HG03575 (cell line): Measurements from ENCODE around the gene MKNK1.

Experiments used
- ATAC-seq: cut with Tn5 transposase; IDR thresholded peaks from one replicate; pipeline ENCODE4 v1.9.1; 2021; ENCODE audit not compliant: unreplicated experiment, insufficient number of reproducible peaks, low FRiP score; ENCODE audit errors: extremely low read depth

MKNK1 gene

DNA sequence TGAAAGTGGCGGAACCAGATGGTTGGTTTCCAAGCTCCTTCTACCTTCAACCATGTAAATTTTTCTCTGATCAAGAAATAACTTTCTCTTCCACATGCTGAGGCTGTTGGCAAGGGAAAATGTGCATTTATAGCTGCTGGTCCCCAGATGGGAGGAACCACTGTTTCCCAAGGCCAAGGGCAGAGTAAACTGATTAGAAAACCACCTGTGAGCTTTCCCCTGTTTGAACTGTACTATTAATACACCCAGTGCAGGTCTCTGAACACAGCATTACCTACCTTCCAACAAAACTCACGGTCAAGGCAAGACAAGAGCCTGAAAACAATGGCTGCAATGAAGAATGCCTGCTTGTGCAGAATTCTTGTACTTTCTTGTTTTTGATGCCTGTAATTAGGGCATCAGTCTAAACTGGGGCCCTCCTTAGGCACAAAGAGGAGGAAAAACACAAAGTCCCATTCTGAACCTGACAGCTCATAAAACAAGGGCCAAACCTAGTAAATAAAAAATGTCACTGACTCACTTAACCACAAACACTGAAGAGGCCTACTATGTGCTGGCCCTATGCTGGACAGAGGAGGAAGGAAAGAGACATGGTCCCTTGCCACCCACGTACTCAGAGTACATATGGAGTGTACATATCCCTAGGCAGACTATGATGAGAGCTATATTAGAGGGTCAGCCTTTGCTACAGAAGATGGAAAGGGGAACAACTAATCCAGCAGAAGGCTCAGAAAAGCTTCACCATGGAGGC, 2.6 kb downstream of the MKNK1 start:
- ATAC-seq = no peak

DNA sequence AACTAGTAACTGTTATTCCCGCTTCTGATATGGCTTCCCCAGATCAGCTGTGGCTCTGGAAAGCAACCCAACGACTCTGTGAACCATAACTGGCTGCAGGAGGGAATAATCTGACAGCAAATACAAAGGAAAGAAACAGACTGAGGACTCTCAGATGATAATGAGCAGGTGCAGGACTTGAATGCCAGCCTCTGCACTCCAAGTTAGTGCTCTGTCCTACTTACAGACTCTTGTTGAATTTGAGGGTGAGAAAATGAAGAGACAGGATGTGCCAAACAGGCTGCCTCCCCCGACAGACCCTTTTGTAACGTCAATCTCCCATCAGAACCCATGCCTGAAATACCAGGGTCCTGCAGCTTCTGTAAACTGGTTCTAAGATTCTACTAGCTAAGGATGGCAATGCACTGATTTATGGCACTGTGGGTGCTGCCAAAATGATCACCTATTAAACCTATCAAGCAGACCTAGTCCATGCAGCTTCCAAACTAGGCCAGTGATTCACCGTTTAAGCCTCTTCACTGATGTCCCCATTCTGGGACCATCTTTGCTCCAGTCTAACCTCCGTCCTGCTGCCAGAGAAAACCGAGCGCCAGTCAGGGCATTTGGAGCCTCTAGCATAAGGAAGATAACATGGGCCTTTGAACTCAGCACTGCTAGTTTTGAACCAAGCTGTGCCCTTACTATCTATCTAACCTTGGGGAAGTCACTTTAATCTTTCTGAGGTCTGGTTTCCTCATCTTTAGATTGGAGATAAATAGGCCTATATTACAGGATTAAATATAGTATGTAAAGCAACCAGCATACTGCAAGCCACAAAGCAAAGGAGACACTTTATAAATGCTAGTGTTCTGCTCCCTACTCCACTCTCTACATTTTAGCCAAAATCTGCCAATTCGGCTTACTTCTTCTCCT, 4.8 kb downstream of the MKNK1 start:
- no peak for ATAC-seq

DNA sequence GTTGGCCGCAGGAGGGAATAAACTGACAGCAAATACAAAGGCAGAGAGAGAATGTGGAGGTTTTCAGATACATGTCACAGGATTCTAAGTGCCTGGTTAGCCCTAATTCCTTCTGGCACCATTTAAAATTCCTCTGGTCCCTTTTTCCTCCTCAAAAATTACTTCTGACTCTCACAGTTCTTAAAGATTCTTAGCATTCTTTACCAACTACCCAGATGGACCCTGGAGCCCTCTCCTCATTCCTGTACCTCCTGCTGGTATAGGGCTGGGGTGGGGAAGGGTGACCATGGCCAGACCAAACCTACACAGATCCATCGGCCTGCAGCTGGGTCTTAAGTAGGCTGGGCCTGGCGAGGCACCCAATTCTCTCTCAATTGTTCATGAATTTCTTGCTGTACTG, 7.2 kb downstream of the MKNK1 start:
- ATAC-seq = no peak

DNA sequence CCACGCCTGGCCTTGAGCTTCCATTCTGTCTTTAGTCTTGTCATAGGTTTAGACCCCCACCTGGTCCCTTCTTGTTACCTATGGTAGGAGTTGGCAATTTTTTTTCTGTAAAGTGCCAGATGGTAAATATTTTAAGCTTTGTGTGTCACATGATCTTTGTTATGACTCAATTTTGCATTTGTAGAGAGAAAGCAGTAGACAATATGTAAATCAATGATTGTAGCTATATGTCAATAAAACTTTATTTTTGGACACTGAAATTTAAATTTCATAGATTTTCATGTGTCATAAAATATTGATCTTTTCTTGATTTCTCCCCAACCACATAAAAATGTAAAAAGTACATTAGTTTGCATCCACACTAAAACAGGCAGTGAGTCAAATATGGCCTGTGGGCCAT, 8.0 kb downstream of the MKNK1 start:
- ATAC-seq = no peak

DNA sequence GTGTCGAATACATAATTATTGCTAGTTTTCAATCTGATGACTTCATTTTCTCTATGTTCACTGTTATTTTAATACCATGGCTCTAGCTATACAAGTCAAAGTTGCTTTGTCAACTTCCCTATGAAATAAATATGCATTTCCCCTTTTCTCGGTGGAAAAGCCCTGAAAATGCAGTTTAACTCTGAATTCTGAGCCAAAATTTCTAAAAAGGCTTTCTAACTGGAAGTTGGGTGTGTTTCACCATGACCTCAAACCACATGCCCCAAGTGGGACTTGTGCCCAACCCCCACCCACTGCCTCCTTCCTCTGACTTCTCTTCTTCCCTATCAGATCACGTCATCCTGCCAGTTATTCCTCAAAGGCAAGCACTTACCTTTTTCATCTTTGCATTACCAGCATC, 8.9 kb downstream of the MKNK1 start:
- ATAC-seq = no peak

DNA sequence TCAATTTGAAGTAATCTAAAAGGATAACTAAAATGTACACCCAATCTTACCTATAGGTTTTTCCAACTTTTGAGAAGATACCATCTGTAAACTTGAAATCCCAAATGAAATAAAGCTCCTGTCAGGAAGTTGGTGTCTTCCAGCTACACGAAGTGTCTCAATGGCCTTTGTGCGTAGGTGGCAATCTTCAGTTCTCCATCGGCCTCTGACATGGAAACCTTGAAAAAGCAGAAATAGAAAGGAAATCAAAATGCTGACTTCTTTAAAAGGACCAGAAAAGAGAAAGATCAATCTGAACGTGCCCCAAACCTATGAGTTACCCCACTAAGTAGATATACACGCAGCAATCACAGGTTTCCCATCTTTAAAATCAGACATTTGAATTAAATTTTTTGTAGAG, 10.0 kb downstream of the MKNK1 start:
- ATAC-seq = no peak

DNA sequence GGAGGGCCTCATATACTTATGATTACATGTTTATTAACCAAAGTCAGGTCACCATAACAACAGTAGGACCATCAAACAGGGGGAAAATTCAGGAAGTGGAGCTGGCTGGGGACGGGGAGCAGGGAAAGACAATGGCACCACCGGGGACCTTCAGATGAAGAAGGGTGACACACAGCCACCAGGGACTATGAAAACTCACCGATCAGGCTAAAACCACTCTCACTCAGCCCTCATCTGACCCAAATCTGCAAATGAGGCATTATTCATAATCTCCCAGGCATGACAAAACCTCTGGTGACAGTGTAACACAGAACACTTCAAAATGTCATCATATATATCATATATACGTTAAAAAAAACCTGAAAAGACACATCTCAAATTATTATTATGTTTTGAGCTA, 11.2 kb downstream of the MKNK1 start:
- no peak for ATAC-seq

DNA sequence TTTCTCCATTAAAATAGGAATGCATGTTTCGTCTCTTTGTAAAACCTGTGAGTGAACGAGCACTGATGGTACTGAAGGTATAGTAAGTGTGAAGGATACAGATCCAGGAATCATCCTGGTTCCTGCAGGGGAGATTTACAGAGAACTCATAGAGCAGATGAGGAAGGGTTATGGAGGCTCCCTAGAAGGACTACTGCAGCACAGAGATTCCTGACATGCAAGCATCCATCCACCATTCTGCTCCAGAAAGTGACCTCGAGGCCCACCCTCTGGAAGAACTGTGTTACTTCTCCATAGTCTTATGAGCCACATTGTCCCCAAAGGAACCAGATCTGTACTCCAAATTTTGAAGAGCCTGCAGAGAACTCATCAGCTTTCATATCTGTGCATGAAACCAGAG, 14.5 kb downstream of the MKNK1 start:
- ATAC-seq = no peak

DNA sequence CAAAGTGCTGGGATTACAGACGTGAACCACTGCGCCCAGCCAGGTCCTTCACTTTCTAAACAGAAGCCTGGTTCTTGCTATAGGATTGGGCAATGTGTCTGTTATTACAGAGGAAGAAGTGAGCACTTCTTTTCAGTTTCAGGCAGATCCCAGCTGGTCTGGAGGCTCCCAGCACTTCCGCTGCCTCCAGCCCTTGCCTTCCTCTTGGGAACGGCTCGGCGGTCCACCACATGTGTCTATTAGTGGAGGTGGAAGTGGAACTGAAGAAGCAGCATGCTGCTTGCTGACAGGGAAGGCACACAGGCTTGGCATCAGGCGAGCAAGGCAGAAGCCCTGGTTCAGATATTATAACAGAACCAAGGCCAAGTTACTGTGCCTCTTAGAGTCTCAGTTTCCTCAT, 17.0 kb downstream of the MKNK1 start:
- no peak for ATAC-seq

DNA sequence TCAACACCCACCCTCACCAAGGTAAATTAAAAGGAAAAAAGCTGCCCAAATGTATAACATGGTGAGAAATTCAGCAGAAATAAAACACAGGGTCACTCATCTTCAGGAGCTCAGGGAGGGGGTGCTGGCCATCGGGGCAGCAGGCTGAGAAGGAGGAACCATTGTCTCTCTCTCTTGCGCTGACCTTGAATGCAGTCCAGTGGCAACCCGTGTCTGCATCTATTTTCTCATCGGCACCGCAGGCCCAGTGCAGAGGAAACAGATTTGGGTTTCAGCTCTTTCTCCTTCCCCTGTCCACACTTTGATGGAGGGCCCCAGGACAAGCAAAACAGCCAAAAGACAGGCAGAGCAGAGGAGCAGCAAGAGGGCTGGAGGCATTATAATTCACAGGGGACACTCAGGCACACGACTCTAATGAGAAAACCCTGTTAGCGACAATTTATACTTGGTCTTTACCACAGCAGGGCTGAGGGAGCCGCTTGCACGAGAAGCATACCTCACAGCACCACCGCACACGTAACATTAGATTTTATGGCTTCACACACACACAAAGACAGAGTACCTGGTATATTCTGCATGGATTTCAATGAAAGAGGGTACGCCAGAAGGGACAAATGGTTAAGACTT, 18.6 kb downstream of the MKNK1 start:
- ATAC-seq = no peak

DNA sequence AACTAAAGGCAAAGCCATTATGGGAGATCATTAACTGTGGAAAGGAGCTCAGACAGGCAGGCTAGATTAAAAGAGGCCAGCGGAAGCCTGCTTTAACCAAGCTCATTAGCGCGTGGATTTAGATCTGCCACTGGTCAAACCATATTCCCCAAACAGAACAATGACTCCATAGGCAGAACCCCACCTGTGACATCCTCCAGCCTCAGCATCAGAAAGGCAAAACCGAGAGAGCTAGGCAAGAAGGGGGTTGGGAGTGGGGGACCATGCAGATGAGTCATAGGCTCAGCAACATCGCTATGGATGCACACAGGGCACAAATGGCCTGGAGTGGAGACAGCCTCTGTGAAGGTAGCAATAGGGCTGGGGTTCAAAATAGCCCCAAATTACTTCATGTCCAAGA, 20.6 kb downstream of the MKNK1 start:
- ATAC-seq = no peak

DNA sequence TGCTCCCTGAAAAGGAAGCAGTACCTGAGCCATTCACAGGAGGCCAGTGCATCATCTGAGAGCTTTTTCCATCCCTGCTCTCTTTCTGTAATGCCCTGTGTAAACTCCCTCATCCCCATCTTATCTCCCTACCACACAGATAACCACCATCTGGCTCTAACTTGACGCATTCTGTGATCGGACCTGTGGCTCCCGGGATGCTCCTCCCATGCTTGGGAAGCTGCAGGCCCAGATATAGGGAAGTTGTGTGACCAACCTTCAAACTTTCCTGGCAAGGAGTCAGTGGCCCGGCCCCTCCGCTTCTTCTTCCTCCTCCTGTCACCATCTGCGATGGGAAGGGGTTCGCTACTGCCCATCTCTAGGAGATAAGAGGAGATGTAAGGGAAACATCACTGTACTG, 21.1 kb downstream of the MKNK1 start:
- ATAC-seq = no peak

DNA sequence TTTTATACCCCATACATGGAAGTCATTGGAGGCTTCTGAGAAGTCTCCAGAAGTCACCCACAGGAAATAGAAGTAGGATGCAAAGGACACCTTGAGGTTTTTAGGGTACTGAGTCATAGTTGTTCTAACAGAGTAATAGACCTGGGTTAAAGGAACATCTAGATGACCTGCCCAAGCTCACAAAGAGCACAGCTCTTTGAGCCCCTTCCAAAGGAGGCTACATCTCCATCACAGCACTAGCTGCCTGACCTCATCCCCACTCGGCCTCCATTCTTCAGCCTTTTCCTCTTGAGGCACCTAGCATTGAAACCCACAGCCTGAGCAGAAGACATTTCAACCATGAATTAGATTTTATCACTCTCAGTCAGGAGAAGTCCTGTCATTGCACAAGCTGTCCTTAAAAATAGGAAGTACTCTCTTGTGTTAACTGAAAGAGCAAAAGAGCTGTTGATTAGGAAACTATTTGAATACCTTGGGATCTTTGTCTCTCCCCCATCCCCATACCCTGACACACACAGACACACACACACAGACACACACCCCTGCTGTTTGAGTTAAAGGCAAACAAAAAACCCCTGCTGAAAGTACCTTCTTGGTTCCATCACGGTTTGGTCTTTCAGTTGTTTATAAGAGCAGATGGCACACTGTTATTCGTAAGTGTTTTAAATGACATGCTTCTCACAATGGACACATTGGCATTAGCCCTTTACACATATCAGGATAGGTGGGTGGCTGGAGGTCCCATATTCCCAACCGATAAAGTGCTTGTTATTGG, 22.2 kb downstream of the MKNK1 start:
- no peak for ATAC-seq

DNA sequence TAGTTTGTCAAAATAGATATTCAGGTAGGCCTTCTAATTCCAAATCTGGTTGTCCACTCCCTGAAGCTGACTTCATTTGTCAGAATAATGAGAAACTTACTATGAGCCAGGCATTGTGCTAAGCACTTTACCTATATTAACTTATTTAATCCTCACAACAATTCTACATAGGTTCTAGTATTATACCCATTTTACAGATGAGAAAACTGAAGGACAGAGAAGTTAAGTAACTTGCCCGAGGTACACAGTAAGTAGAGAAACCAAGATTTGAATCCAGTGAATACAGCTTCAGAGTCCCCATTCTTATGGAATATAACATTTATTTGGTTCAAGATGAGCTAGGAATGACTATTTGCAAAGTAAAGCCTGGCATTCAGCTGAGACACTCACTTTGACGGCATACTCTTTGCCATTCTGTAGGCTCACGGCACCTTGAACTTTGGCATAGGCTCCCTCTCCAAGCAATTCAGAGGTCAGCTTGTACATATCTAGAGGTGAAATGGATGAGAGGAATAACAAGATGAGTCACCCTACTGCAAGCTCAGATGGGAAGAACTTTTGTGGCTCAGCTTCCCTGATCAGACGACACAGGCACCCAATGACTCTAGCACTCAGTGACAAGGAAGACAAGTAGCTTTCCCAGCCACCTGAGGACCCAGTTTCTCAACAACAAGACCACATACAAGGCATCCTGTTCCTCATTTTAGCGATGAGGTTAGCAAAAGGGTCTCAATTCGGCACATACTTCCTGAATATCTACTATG, 23.7 kb downstream of the MKNK1 start:
- ATAC-seq = no peak

DNA sequence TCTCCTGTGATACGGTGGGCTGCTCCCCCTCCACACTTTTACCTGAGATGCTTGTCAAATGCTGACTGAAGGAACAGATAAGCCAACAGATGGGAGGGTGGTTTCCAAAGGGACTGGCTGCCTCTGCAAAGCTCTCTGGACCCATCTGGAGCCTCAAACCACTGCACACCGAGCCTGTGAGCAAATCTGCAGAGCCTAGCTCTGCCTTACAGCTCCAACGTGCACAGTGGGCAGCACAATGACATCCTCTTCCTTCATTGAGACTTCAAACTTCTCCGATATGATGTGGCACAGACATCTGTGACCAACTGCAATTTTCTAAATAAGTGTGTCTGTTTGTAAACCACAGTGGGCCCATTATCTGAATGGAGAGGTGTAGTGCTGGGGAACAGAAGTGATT, 26.4 kb downstream of the MKNK1 start:
- ATAC-seq = no peak

DNA sequence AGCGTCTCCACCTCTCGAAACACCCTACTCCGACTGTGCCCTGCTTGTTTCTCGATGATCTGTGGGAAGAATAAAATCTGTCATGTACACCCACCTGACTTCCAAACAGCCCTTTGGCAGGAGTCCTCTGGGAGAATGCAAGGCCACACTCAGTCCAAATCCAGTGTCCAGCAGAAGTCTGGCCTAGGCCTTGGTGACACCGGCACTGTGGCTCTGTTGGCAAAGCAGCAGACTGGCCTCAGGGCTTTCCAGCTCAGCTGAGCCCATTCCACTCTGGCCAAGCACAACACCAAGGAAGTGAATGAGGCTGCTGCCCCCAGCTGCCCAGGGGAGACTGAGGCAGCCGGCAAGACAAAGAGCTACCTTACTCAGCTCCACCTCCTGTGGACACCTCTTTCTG, 27.5 kb downstream of the MKNK1 start:
- no peak for ATAC-seq

DNA sequence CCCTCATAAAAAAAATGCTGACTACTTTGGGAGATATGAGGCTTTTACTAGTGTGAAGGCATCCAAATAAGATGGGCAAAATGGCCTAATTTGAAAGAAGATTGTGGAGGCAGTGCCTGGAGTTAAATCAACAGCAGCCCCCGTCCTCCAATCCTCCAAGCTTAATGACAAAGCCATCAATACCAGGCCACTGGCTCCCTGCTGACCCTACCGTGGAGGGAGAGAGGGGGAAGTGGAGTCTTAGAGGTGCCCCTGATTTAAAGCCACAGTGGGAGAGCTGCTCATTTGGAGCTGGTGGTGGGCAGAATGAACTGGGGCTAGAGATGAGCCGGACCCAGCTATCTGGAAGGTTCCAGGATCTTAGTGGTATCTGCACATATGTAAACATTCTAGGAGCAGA, 28.3 kb downstream of the MKNK1 start:
- ATAC-seq = no peak

DNA sequence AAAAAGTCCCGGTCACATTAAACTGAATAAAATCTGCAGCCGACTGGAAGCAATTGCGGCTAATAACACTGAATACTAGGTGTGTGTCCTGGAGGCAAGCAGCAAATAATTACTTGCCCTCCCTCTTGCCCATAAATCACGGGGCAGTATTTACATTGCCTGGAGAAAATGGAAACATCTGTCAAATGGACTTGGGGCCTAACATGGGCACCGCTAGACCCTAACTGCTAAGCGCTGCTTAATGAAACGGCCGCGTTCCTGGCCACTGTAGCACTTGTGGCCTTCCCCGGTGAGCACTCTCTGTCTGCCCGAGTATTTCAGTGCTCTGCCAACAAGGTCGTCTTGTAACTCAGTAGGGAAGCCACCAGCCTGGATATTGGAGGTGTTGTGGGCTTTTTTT, 28.8 kb downstream of the MKNK1 start:
- ATAC-seq = no peak
